ENCODE results near the gene DDB1. TPM values are rescaled to one million over a fixed set of nuclear protein-coding genes. Genes with fewer than 3 reads are reported as not detected.
A peak's percentile ranks its signal among the peaks of the same experiment; 100 is the strongest.

Gene DDB1
- total RNA-seq, 2 donors from 2014 or later = 244 to 251 TPM

GRCh38 chr11:61362542-61362875 lies 29.6 kb upstream of the DDB1 start:
- WGBS, 2 experiments (ENCODE audit: insufficient coverage in 1 of 2, insufficient read length in 1 of 2) = 0 to 1% methylated on average over 7 to 12 of the region's 12 CpGs
- TF ChIP-seq CTCF (conservative IDR thresholded peaks at IDR 0.05) = no peak
- H3K4me3 Mint-ChIP-seq = peak overlapping the region; percentile 81
- Histone ChIP-seq H3K4me3 (ENCODE audit: low read length) (peak overlapping the region; percentile 98), H3K4me1 (ENCODE audit: control insufficient read depth, insufficient read depth, low read length) (no peaks in the 10 kb centered on the region), H3K27ac (ENCODE audit: low read depth, low read length) (peak overlapping the region; percentile 100), H3K9me3 (ENCODE audit: control insufficient read depth, low read length) (no peaks in the 10 kb centered on the region), H3K36me3 (ENCODE audit: control insufficient read depth, insufficient read depth, low read length) (peaks cover 40% of the 10 kb centered on the region), H3K27me3 (ENCODE audit: control insufficient read depth, insufficient read depth, low read length, poor library complexity, severe bottlenecking) (no peaks in the 10 kb centered on the region), H3K9ac (ENCODE audit: extremely low read depth, low read length, poor library complexity, severe bottlenecking) (peak overlapping the region; percentile 99)
- H3K27me3 Mint-ChIP-seq (ENCODE audit: insufficient read depth) = no peaks in the 10 kb centered on the region
- no peaks in the 10 kb centered on the region for H3K9me3 Mint-ChIP-seq
- DNase-seq = no peak
- H3K27ac Mint-ChIP-seq = peak overlapping the region; percentile 96
- peaks cover 6% of the 10 kb centered on the region for H3K4me1 Mint-ChIP-seq
- peaks cover 35% of the 10 kb centered on the region for H3K36me3 Mint-ChIP-seq (ENCODE audit: low read depth)

- H3K36me3 ChIP-seq (ENCODE audit: control insufficient read depth, insufficient read depth, low read length) = peaks cover 34% of the 10 kb centered on the region
- H3K27me3 ChIP-seq (ENCODE audit: control insufficient read depth, insufficient read depth, low read length, poor library complexity, severe bottlenecking) = no peaks in the 10 kb centered on the region
- no peak for TF ChIP-seq CTCF (conservative IDR thresholded peaks at IDR 0.05)
- peak within 1 kb of the TSS; percentile 99 for H3K9ac ChIP-seq (ENCODE audit: extremely low read depth, low read length, poor library complexity, severe bottlenecking)
- H3K36me3 Mint-ChIP-seq (ENCODE audit: low read depth) = peaks cover 29% of the 10 kb centered on the region
- 0 to 1% methylated on average over 25 to 63 of the region's 63 CpGs for WGBS, 2 experiments (ENCODE audit: insufficient coverage in 1 of 2, insufficient read length in 1 of 2)
- H3K27me3 Mint-ChIP-seq (ENCODE audit: insufficient read depth) = no peaks in the 10 kb centered on the region
- H3K27ac ChIP-seq (ENCODE audit: low read depth, low read length) = peak within 1 kb of the TSS; percentile 100
- peak; percentile 96 for DNase-seq
- H3K4me3 ChIP-seq (ENCODE audit: low read length) = peak within 1 kb of the TSS; percentile 98
- H3K4me1 ChIP-seq (ENCODE audit: control insufficient read depth, insufficient read depth, low read length) = no peaks in the 10 kb centered on the region
- no peaks in the 10 kb centered on the region for H3K9me3 ChIP-seq (ENCODE audit: control insufficient read depth, low read length)
- peak within 1 kb of the TSS; percentile 81 for H3K4me3 Mint-ChIP-seq
- H3K27ac Mint-ChIP-seq = peak within 1 kb of the TSS; percentile 96
- peaks cover 6% of the 10 kb centered on the region for H3K4me1 Mint-ChIP-seq
- H3K9me3 Mint-ChIP-seq = no peaks in the 10 kb centered on the region
Observed at GRCh38 chr11:61361741-61362541, 29.0 kb upstream of the DDB1 start, which contains the start of the genes CYB561A3 and TMEM138. TSS of gene CYB561A3 (minus strand) at chr11:61361882. CDS start at chr11:61356713, 5,169 bp downstream. TSS of gene TMEM138 (plus strand) at chr11:61362374. CDS start at chr11:61364391, 2,017 bp downstream.

GRCh38 chr11:61361237-61361740 lies 28.4 kb upstream of the DDB1 start:
- H3K27ac Mint-ChIP-seq = peak overlapping the region; percentile 96
- no peak for DNase-seq
- peak overlapping the region; percentile 81 for H3K4me3 Mint-ChIP-seq
- no peak for TF ChIP-seq CTCF (conservative IDR thresholded peaks at IDR 0.05)
- Histone ChIP-seq H3K4me3 (ENCODE audit: low read length) (peak overlapping the region; percentile 98), H3K9ac (ENCODE audit: extremely low read depth, low read length, poor library complexity, severe bottlenecking) (peak overlapping the region; percentile 99), H3K36me3 (ENCODE audit: control insufficient read depth, insufficient read depth, low read length) (peaks cover 28% of the 10 kb centered on the region), H3K4me1 (ENCODE audit: control insufficient read depth, insufficient read depth, low read length) (no peaks in the 10 kb centered on the region), H3K27ac (ENCODE audit: low read depth, low read length) (peak overlapping the region; percentile 100), H3K9me3 (ENCODE audit: control insufficient read depth, low read length) (no peaks in the 10 kb centered on the region), H3K27me3 (ENCODE audit: control insufficient read depth, insufficient read depth, low read length, poor library complexity, severe bottlenecking) (no peaks in the 10 kb centered on the region)
- 3 to 6% methylated on average over 6 to 22 of the region's 22 CpGs for WGBS, 2 experiments (ENCODE audit: insufficient coverage in 1 of 2, insufficient read length in 1 of 2)
- no peaks in the 10 kb centered on the region for H3K9me3 Mint-ChIP-seq
- no peaks in the 10 kb centered on the region for H3K27me3 Mint-ChIP-seq (ENCODE audit: insufficient read depth)
- H3K36me3 Mint-ChIP-seq (ENCODE audit: low read depth) = peaks cover 23% of the 10 kb centered on the region
- H3K4me1 Mint-ChIP-seq = peaks cover 6% of the 10 kb centered on the region
